Urothelium cell line (cell line): ENCODE data around the gene LINGO3.
A peak's percentile ranks its signal among the peaks of the same experiment; 100 is the strongest.

Source experiments
- DNase-seq: peaks from one replicate; pipeline ENCODE4 v3.0.0; 2011; ENCODE audit warnings: low spot score, mixed read lengths
- FAIRE-seq: peaks from 2 replicates; lab custom pipeline; 2011; peaks lifted over from hg19 to GRCh38; lab: Jason Lieb, UNC

LINGO3 gene

DNA sequence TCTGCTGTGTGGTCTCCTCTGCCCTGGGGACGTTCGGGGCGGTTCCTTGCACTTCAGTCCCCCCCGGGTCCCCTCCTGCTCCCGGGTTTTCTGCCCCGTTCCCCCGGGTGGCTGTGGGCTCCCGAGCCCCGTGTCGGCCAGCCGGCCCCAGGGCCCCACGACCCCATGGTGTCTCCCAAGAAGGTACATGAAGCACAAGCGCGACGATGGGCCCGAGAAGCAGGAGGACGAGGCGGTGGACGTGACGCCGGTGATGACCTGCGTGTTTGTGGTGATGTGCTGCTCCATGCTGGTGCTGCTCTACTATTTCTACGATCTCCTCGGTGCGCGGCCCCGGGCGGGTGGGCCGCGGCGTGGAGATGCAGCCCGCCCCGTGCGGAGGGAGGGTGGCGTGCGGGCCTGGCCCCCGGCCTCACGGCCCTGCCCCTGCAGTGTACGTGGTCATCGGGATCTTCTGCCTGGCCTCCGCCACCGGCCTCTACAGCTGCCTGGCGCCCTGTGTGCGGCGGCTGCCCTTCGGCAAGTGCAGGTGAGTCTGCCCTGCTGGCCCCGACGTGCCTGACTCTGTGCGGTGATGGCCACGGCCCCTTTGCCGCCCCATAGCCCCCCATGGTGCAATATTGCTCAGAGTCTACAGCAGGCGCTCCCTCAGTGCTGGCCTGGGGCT is 31.8 kb upstream of the LINGO3 start:
- no peak for DNase-seq
- FAIRE-seq: no peak

DNA sequence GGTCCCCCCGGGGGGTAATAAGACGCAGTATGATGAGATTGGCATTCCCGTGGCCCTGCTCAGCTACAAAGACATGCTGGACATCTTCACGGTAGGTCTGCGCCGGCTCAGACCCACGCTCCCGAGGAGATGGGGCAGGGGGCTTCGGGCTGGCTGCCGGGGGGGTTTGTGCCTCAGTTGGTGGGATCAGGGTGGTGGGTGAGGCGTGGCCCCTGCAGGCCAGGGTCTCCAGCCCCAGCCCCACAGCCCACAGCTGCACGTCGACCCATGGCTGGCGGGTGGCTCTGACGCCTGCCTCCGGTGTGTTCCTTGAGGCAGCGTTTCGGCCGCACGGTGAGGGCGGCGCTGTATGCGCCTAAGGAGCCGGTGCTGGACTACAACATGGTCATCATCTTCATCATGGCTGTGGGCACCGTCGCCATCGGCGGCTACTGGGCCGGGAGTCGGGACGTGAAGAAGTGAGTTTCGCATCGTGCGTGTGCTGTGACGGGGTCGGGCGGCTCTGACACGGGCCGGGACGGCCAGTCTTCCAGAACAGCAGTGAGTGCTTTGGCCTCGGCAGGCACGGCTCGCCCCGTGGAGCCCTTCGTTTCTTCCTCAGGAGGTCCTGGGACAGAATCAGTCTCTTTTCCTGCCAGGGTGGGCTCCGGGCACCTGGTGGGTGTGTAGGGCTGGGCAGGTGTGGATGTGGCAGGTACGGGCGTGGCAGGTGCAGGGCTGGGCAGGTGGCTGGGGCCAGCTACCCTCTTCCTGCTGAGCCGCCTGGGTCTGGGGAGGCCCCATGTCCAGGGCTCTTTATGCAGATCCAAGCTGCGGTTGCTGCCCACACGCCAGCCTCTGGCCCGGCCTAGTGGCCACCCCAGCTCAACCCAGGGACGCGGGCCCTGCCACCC is 31.0 kb upstream of the LINGO3 start:
- DNase-seq (no peak), FAIRE-seq (no peak)

DNA sequence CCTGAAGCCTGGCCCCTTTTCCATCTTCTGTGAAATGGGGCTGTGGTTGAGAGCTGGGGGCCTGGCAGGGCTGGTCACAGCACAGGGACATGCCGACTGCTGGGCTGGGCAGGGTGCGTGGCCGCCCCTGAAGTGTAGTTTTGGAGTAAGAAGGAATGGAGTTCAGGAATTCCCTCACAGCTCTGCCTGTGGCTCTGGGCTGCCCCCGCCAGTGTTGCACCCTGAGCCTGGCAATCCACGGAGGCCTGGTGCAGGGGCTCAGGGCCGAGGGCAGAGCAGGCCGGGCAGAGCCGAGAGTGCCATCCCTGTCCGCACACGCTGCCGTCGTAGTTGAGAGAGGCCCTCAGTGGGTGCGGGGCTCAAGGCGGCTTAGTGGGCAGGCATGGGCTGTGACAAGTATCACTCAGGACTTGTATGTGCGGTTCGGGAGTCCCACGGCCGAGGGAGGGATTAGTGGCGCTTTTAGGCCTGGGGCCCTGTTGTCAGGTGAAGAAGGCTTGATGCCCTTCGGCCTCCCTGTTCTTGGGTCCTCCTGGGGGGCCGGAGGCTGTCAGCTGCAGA is 30.2 kb upstream of the LINGO3 start:
- FAIRE-seq (no peak), DNase-seq (no peak)

DNA sequence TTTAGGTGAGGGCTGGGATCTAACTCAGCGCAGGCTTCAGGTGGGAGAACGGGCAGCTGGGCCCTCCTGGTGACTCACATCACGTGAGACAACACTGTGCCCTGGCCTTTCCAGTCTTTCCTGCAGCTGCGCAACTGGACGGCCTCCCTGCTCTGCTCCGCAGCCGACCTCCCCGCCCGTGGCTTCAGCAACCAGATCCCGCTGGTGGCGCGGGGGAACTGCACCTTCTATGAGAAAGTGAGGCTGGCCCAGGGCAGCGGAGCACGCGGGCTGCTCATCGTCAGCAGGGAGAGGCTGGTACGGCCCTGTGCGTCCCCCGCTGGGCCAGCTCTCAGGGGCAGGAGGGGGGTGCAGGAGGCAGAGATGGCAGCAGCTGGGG is 29.4 kb upstream of the LINGO3 start:
- no peak for FAIRE-seq
- DNase-seq: peak; percentile 47

DNA sequence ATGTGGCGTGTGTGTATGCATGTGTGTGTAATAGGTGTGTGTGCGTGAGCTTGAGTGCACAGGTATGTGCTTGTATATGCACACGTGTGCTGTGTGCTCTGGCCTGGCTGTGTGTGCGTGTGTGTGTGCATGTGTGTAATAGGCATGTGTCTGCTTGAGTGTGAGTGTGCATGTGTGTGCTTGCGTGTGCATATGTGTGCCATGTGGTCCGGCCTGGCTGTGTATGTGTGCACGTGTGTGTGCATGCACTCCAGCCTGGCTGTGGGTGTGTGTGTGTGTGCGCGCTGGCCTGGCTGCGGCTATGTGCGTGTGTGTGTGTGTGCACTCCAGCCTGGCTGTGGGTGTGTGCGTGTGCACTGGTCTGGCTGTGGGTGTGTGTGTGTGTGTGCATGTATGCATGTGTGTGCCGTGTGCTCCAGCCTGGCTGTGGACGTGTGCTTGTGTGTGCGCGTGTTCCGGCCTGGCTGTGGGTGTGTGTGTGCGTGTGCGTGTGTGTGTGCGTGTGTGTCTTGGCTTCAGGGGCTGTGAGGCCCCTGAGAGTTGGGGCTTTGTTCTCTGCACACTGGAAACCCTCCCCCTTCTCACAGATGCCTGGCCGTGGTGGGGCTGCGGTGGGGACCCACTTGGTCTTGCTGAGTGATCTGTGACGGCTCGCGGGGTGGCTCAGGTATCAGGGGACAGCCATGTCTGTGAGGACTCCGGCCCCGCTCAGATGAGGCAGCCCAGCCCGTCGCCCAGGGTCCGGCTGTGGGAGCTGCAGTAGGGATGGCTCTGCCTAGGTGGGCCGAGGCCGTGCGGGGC is 28.8 kb upstream of the LINGO3 start:
- peak; percentile 52 for FAIRE-seq
- no peak for DNase-seq

DNA sequence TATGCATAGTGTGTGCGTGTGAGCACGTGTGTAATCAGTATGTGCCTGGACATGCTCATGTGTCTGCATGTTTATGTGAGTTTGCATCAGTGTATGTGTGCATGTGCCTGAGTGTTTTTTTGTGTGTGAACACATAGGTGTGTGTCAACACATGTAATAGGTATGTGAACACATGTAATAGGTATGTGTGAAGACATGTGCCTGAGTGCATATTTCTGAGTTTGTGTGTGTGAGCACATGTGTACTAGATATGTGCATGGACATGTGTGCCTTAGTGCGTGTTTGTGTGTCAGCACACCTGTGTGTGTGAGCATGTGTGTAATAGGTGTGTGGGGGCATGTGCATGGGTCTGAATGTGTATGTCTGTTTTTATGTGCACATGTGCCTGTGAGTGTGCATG is 27.9 kb upstream of the LINGO3 start:
- no peak for DNase-seq
- peak; percentile 86 for FAIRE-seq

DNA sequence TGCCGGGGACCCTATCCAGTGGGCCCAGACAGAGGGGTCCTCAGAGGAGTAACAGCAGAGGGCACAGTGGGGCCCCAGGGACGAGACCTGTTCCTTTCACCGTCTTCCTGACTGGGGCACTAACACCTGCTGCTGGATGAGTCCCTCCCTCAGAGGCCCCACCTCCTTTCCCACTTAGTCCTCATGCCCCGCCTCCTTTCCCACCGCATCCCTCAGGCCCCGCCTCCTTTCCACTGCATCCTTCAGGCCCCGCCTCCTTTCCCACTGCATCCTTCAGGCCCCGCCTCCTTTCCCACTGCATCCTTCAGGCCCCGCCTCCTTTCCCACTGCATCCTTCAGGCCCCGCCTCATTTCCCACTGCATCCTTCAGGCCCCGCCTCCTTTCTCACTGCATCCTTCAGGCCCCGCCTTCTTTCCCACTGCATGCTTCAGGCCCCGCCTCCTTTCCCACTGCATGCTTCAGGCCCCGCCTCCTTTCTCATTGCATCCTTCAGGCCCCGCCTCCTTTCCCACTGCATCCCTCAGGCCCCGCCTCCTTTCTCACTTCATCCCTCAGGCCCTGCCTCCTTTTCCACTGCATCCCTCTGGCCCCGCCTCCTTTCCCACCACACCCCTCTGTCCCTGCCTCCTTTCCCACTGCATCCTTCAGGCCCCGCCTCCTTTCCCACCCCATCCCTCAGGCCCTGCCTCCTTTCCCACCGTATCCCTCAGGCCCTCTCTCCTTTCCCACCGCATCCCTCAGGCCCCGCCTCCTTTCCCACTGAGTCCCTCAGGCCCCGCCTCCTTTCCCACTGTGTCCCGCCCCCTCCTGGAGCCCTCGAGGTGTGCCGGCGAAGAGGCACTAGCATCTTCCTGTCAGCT is 27.3 kb upstream of the LINGO3 start:
- FAIRE-seq (no peak), DNase-seq (no peak)

DNA sequence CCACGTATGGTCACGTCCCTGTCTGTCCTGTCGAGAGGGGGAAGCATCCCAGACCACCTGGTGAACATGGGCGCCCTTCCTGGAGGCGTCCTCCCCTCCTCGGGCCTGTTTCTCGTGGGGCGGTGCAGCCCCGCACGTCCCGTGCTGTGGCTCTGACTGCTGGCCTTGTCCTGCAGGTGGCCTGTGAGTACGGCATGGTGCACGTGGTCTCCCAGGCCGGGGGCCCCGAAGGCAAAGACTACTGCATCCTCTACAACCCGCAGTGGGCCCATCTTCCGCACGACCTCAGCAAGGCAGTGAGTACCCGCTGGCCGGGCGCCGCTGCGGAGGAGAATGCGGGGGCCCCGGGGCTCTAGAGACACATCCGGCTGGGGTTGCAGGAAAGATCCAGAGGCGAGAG is 26.5 kb upstream of the LINGO3 start:
- DNase-seq (no peak), FAIRE-seq (no peak)

DNA sequence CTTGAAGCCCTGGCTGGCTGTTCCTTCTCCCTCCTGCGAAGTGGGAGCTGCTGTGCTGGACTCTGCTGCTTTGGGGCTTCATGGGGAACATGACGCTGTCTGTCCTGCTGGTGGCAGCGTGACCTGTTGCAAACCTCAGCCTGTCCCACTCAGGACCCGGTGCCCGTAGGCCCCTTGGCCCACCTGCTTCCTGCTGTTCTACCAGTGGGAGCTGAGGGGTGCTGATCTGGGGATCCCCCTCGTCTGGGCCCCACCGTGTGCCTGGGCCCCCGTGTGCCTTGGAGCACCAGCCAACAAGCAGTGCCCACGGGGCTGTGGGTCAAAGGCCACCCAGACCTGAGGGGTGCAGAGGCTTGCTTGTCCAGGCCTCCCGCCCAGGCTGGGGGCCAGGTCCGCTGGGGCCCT is 25.9 kb upstream of the LINGO3 start:
- no peak for DNase-seq
- no peak for FAIRE-seq

DNA sequence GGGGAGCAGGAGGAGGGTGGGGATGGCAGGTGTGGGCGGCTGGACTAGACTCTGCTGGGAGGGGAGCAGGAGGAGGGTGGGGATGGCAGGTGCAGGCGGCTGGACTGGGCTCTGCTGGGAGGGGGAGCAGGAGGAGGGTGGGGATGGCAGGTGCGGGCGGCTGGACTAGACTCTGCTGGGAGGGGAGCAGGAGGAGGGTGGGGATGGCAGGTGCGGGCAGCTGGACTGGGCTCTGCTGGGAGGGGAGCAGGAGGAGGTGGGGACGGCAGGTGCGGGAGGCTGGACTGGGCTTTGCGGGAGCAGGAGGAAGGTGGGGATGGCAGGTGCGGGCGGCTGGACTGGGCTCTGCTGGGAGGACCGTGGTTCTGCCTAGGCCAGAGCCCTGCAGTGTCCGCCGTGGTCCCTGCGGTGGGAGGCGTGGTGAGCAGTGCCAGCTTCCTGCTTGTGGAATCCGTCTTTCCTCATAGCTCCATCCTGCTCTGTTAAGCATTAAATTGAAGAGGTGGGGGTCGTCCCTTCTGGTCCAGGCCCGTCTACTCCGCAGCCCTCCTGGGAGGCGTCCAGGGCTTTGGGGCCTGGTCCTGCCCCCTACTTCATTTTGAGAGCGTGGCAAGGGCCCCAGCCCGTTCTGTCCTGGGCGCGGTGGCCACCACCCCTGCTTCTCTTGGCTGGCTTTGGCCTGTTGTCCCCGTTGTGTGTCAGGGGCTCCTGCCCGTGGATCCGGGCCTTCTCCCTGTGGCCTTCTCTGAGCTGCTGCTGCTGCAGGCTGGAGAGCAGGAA is 25.3 kb upstream of the LINGO3 start:
- no peak for FAIRE-seq
- DNase-seq: no peak

DNA sequence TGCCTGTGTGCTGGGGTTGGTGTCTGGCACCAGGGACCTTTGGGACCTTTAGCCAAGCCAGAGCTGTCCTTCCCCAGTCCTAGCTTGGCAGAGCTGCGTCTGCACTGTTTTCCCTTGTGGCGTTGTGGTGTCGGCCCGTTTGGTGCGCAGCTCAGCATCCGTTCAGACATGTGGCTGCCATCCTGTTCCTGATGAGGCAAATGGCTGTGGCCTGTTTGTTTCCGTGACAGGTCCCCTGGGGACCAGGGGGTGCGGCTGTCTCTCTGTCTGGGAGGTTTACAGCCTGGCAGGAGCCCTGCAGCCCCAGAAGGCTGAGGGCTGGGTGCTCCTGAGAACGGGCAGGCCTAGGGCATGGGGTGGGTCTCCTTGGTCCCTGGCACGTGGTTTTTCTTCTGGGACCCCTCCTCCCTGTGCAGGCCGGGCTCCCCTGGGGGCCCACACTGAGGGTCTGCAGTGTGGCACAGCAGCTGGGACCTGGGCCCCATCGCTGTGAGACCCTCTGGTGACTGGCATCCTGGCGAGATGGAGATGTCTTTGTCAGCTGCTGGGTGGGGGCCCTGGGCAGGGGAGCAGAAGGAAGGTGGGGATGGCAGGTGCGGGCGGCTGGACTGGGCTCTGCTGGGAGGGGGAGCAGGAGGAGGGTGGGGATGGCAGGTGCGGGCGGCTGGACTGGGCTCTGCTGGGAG is 24.5 kb upstream of the LINGO3 start:
- no peak for FAIRE-seq
- DNase-seq: no peak

DNA sequence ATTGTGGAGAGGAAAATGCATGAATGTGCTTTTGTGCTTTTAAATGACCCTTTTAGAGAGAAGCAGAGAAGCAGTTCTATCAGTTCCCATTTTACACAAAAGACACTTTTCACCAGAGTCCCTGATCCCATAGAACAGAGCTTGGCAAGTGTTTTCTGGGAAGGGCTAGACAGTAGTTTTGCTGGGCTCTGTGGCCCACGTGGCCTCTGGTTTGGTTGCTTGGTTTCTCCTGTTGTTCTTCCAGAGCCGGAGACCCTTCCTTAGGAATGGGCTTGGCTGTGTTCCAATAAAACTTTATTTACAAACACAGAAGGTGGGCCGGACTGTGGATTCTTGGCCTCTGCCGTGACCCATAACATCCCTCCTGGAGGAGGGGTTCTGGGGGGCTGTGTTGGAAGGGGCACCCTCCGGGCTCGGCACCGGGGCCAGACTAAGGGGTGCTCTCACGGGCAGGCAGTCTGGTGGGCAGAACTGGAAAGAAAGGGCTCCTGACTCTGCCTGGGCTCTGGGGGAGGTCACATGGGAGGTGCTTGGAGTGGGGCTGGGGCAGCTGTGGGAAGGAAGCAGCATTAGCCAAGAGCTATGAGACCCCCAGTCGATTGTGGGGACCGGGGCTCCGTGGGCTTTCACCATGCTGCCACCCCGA is 23.8 kb upstream of the LINGO3 start:
- DNase-seq: no peak
- no peak for FAIRE-seq

DNA sequence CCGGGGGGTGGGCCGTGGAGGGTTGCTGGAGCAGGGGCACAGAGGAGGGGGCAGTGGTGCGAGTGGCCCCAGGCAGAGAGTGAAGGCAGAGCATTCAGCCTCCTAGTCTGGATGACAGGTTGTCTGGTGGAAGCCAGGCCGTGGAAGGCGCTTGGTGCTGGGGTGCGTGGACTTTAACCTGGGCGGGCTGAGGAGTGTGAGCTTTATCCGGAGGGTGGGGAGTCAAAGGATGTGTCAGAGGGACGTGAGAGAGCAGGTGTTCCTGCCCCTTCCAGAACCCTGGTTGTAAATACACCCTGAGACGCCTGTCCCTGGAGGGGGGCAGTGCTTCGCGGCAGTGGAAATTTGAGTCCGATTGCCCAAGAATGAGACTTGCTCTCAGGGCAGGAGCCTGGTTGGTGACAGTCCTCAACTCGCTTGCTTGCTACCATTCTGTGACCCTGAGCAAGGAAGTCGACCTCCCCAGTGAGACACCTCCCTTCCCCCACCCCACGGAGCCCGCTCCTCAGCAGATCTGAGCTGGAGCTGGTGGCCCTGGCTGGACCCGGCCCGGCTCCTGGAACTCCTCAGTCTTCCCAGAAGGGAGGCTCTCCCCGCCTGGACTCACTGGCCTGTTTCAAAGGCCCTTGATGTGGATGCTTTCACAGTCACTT is 22.8 kb upstream of the LINGO3 start:
- no peak for DNase-seq
- no peak for FAIRE-seq

DNA sequence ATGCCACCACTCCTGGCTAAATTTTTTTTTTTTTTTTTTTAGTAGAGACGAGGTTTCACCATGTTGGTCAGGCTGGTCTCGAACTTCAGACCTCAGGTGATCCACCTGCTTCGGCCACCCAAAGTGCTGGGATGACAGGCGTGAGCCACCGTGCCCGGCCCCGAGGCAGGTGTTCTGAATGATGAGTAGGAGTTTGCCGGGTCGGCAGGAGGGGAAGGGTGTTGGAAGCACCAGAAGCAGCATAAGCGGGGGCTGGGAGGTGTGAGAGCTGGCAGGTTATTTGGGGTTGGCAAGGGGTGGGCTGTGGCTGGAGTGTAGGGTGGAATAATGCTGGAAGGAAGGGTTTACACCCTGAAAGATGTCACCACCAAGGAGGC is 22.3 kb upstream of the LINGO3 start:
- FAIRE-seq: no peak
- no peak for DNase-seq

DNA sequence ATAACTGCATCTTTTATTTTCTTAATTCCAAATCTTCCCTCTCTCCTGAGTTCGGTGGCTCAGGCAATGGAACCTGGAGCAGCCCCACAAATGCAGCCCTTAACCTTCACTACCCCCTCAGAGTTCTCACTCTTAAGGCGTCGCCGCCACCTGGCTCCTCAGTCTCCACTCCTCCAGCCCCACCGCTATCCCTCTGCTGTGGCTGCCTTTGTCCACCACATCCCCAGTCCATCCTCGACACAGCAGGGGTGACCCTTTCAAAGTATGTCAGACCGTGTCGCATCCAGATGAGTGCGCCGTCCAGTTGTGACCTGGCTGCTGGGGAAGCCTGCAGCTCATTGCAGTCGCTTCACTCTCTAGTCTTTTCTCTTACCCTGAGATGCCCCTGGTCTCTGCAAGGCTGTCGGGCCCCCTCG is 21.6 kb upstream of the LINGO3 start:
- no peak for DNase-seq
- FAIRE-seq: no peak

DNA sequence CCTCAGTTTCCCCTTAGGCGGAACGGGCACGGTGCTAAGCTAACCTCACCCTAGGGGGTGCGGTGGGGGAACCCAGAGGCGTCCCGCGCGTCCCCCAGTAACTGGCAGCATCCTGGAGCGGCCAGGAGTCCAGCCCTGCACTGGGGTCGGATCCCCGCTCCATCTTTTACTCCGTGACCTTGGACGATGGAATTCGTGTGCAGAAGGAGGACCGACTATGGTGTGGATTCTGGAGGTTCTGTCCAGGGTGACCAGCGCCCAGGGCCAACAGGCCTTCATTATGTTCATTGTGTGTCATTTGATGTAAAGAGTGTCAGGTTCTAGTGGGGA is 21.2 kb upstream of the LINGO3 start:
- FAIRE-seq (no peak), DNase-seq (no peak)

DNA sequence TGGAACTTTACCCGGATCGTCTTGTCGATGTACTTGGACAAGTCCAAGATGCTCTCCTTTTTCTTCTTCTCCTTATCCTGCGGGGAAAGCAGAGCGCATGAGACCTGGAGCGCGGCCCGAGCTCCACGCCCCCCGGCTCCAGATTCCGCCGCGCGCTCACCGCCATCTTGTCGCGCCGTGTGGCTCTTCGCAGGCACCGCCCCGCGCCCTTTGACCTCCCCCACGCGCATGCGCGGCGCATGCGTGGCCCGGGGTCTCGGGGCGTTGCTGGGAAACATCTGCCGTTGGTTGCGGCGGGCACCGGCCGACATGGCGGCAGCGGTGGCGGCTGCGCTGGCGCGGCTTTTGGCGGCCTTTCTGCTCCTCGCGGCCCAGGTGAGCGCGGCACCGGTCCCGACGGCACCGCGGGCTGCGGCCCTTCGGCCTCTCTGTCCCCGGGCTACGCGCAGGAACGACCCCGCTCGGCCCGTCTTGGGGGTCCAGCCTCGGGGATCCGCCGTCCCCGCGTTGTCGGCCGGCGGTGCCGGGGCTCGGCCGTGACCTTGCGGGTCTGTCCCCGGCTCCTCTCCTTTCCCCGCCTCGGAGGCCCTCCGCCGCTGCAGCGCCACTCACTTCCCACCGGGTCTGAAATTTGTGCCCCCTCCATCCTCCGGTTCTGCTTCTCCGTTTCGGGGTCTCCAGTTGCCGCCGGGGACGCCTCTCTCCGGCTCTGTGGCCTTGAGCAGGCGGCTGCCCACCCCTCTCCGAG is 20.6 kb upstream of the LINGO3 start, which contains the start of the genes LSM7 and SPPL2B:
TSS of gene LSM7 (minus strand) at position 186 of the 748 bp plus-strand sequence. CDS start at position 166, 20 bp downstream.
TSS of gene SPPL2B (plus strand) at position 284 of the 748 bp plus-strand sequence. CDS start at position 310, 26 bp downstream.
- FAIRE-seq (no peak), DNase-seq (peak; percentile 95)
